ENCODE measurements around the gene SP7.

DNA sequence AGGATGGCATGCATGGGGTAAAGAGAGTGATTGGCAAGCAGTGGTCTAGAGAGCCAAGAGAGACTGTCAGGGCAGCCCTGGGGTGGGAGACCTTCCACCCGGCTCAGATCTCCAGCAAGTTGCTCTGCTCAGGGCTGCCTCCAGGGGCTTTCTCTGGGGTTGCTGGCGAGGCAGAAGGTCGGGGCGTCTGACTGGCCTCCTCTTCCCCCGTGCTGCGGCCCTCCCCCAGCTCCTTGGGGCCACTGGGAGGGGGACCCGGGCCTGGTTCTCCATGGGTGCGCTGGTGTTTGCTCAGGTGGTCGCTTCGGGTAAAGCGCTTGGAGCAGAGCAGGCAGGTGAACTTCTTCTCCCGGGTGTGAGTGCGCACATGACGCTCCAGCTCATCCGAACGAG lies 8.1 kb downstream of the SP7 start:
- TF ChIP-seq STAT5A (IDR thresholded peaks at IDR 0.05; ENCODE audit: borderline replicate concordance, low read length) (no peak), RAD51 (IDR thresholded peaks at IDR 0.05; ENCODE audit: borderline replicate concordance, low read depth) (no peak)
- TF ChIP-seq, protein P1, sequence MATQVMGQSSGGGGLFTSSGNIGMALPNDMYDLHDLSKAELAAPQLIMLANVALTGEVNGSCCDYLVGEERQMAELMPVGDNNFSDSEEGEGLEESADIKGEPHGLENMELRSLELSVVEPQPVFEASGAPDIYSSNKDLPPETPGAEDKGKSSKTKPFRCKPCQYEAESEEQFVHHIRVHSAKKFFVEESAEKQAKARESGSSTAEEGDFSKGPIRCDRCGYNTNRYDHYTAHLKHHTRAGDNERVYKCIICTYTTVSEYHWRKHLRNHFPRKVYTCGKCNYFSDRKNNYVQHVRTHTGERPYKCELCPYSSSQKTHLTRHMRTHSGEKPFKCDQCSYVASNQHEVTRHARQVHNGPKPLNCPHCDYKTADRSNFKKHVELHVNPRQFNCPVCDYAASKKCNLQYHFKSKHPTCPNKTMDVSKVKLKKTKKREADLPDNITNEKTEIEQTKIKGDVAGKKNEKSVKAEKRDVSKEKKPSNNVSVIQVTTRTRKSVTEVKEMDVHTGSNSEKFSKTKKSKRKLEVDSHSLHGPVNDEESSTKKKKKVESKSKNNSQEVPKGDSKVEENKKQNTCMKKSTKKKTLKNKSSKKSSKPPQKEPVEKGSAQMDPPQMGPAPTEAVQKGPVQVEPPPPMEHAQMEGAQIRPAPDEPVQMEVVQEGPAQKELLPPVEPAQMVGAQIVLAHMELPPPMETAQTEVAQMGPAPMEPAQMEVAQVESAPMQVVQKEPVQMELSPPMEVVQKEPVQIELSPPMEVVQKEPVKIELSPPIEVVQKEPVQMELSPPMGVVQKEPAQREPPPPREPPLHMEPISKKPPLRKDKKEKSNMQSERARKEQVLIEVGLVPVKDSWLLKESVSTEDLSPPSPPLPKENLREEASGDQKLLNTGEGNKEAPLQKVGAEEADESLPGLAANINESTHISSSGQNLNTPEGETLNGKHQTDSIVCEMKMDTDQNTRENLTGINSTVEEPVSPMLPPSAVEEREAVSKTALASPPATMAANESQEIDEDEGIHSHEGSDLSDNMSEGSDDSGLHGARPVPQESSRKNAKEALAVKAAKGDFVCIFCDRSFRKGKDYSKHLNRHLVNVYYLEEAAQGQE (IDR thresholded peaks at IDR 0.05; ENCODE audit: borderline replicate concordance) = no peak
- TF ChIP-seq, protein P1 (CRISPR knock-in tag; IDR thresholded peaks at IDR 0.05; ENCODE audit: low read depth) = no peak
- TF ChIP-seq, protein P2, sequence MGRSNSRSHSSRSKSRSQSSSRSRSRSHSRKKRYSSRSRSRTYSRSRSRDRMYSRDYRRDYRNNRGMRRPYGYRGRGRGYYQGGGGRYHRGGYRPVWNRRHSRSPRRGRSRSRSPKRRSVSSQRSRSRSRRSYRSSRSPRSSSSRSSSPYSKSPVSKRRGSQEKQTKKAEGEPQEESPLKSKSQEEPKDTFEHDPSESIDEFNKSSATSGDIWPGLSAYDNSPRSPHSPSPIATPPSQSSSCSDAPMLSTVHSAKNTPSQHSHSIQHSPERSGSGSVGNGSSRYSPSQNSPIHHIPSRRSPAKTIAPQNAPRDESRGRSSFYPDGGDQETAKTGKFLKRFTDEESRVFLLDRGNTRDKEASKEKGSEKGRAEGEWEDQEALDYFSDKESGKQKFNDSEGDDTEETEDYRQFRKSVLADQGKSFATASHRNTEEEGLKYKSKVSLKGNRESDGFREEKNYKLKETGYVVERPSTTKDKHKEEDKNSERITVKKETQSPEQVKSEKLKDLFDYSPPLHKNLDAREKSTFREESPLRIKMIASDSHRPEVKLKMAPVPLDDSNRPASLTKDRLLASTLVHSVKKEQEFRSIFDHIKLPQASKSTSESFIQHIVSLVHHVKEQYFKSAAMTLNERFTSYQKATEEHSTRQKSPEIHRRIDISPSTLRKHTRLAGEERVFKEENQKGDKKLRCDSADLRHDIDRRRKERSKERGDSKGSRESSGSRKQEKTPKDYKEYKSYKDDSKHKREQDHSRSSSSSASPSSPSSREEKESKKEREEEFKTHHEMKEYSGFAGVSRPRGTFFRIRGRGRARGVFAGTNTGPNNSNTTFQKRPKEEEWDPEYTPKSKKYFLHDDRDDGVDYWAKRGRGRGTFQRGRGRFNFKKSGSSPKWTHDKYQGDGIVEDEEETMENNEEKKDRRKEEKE (IDR thresholded peaks at IDR 0.05; ENCODE audit: borderline replicate concordance in 1 of 2, control insufficient read depth in 1 of 2, low read depth in 2 of 2, low read length in 1 of 2) = no peak
- TF ChIP-seq, protein P3, sequence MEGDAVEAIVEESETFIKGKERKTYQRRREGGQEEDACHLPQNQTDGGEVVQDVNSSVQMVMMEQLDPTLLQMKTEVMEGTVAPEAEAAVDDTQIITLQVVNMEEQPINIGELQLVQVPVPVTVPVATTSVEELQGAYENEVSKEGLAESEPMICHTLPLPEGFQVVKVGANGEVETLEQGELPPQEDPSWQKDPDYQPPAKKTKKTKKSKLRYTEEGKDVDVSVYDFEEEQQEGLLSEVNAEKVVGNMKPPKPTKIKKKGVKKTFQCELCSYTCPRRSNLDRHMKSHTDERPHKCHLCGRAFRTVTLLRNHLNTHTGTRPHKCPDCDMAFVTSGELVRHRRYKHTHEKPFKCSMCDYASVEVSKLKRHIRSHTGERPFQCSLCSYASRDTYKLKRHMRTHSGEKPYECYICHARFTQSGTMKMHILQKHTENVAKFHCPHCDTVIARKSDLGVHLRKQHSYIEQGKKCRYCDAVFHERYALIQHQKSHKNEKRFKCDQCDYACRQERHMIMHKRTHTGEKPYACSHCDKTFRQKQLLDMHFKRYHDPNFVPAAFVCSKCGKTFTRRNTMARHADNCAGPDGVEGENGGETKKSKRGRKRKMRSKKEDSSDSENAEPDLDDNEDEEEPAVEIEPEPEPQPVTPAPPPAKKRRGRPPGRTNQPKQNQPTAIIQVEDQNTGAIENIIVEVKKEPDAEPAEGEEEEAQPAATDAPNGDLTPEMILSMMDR (IDR thresholded peaks at IDR 0.05 in 2 of 3, conservative IDR thresholded peaks at IDR 0.05 in 1 of 3; ENCODE audit: insufficient read depth in 2 of 3, low read depth in 1 of 3, low read length in 3 of 3) = peak in 2 of 3 experiments; percentile 27 to 43; a peak in 4 of 6 replicates

All from K562 (cell line).